Activated T-helper 17 cell treated with anti-CD3 and anti-CD28 coated beads, Interleukin-2, amount 50 U/mL, for 72 hours (primary cell): ENCODE results near the gene REEP5. TPM values are rescaled to one million over a fixed set of nuclear protein-coding genes. Genes with fewer than 3 reads are reported as not detected.
A peak's percentile ranks its signal among the peaks of the same experiment; 100 is the strongest.

Experiments used
- ATAC-seq: fragments of 150-1000 bp; cut with Tn5 transposase; replicated peaks from 2 replicates; pipeline ENCODE4 v1.10.0; 2021; ENCODE audit warnings: mild to moderate bottlenecking, moderate library complexity
- H3K27ac Mint-ChIP-seq: one replicate; pipeline ENCODE4 v1.8.0; 2022; ENCODE audit warnings: mixed read lengths
- H3K27me3 Mint-ChIP-seq: one replicate; pipeline ENCODE4 v1.8.0; 2022; ENCODE audit warnings: mixed read lengths
- H3K36me3 Mint-ChIP-seq: one replicate; pipeline ENCODE4 v1.8.0; 2022; ENCODE audit warnings: low read depth, mild to moderate bottlenecking, mixed read lengths
- H3K4me1 Mint-ChIP-seq: one replicate; pipeline ENCODE4 v1.8.0; 2022; ENCODE audit warnings: mixed read lengths
- H3K4me3 Mint-ChIP-seq: one replicate; pipeline ENCODE4 v1.8.0; 2022; ENCODE audit warnings: mild to moderate bottlenecking, mixed read lengths
- H3K9me3 Mint-ChIP-seq: one replicate; pipeline ENCODE4 v1.8.0; 2022; ENCODE audit warnings: mixed read lengths
- total RNA-seq, 2 donors: library from RNA; stranded (reverse); gene quantifications; one replicate each; pipeline ENCODE4 v1.2.3, GENCODE V29; 2022

REEP5 gene
- total RNA-seq, 2 donors from 2014 or later: 42.3 to 80.3 TPM

- peak overlapping the region; percentile 62 for H3K27ac Mint-ChIP-seq
- ATAC-seq: peak; percentile 98
These were observed 29.2 kb upstream of the REEP5 start for GRCh38 chr5:112951124-112951702.

DNA sequence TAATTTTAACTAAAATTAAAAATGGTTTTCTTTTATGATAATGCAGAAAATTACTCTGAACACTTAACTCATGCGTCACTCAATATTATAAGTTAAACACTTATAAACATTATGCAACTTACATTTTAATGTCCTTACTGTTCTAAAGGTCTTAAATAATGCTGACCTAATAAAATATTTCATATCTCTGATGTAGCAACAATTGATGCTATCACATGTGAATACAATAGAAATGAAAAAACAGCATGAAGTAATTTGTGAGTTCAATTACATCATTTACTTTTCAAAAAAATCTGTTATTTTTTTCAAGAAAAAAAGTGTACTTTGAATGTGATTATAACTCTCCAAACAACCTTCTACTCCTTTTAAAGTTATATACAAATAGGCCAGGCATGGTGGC lies 26.4 kb upstream of the REEP5 start:
- Mint-ChIP-seq H3K36me3 (no peaks in the 10 kb centered on the region), H3K9me3 (peaks cover 3% of the 10 kb centered on the region), H3K27me3 (peaks cover 3% of the 10 kb centered on the region), H3K27ac (no peak overlapping the region), H3K4me1 (peaks cover 11% of the 10 kb centered on the region), H3K4me3 (no peak overlapping the region)
- ATAC-seq: no peak

More at GRCh38 chr5:112951124-112951702, 29.2 kb upstream of the REEP5 start:
- H3K27me3 Mint-ChIP-seq: peaks cover 3% of the 10 kb centered on the region
- peak overlapping the region; percentile 50 for H3K4me3 Mint-ChIP-seq
- H3K36me3 Mint-ChIP-seq: no peaks in the 10 kb centered on the region
- H3K9me3 Mint-ChIP-seq: peaks cover 3% of the 10 kb centered on the region
- peaks cover 6% of the 10 kb centered on the region for H3K4me1 Mint-ChIP-seq

- H3K4me1 Mint-ChIP-seq: no peaks in the 10 kb centered on the region
- H3K27ac Mint-ChIP-seq: no peak overlapping the region
- no peak overlapping the region for H3K4me3 Mint-ChIP-seq
- no peaks in the 10 kb centered on the region for H3K36me3 Mint-ChIP-seq
- no peak for ATAC-seq
- no peaks in the 10 kb centered on the region for H3K9me3 Mint-ChIP-seq
- no peaks in the 10 kb centered on the region for H3K27me3 Mint-ChIP-seq
These were observed 18.6 kb upstream of the REEP5 start for GRCh38 chr5:112940670-112941069.

GRCh38 chr5:112938286-112938685 lies 16.3 kb upstream of the REEP5 start:
- Mint-ChIP-seq H3K27me3 (no peaks in the 10 kb centered on the region), H3K27ac (no peak overlapping the region), H3K9me3 (no peaks in the 10 kb centered on the region), H3K4me1 (peaks cover 5% of the 10 kb centered on the region), H3K36me3 (no peaks in the 10 kb centered on the region), H3K4me3 (no peak overlapping the region)
- no peak for ATAC-seq

- Mint-ChIP-seq H3K9me3 (no peaks in the 10 kb centered on the region), H3K27me3 (no peaks in the 10 kb centered on the region), H3K4me3 (no peak overlapping the region), H3K36me3 (no peaks in the 10 kb centered on the region), H3K4me1 (peaks cover 15% of the 10 kb centered on the region), H3K27ac (no peak overlapping the region)
- no peak for ATAC-seq
These were observed 13.6 kb upstream of the REEP5 start for GRCh38 chr5:112935675-112936074.

DNA sequence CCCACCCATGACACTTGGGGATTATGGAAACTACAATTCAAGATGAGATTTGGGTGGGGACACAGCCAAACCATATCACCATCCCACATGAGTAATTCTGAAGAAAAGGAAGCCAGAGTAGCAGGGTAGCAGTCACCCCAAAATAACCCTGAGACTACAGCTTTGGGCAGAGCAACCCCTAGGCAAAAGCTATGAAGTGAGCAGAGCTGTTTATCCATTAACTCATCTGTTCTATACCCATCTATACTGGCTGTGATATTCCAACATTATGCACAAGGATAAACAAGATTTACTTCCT lies 12.3 kb upstream of the REEP5 start:
- Mint-ChIP-seq H3K9me3 (no peaks in the 10 kb centered on the region), H3K36me3 (no peaks in the 10 kb centered on the region), H3K4me3 (no peak overlapping the region), H3K27me3 (no peaks in the 10 kb centered on the region), H3K4me1 (peaks cover 22% of the 10 kb centered on the region), H3K27ac (no peak overlapping the region)
- ATAC-seq: peak; percentile 49

DNA sequence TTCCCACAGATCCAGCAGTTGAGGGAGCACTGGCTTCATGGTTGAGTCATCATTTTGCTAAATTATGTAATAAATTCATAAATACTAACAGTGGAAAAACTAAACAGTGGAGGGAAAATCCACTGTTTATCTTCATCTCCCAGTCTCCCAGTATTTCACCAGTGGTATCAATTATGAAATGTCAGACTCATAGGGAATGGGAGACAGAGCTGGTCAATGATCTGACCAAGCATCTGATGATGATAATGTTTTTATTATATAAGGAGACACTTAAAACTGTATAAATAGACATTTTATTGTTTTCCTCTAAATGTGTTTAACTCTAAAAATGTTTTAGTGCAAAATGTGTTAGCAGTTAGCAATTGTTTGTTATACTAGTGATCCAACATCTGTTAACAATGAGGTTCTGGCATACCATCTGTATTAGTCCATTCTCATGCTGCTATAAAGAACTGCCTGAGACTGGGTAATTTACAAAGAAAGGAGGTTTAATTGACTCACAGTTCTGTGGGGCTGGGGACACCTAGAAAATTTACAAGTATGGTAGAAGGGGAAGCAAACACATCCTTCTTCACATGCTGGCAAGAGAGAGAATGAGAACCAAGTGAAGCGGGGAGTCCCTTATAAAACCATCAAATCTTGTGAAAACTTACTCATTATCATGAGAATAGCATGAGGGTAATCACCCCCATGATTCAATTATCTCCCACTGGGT lies 11.8 kb upstream of the REEP5 start:
- Mint-ChIP-seq H3K27me3 (no peaks in the 10 kb centered on the region), H3K4me3 (no peak overlapping the region), H3K27ac (no peak overlapping the region), H3K9me3 (no peaks in the 10 kb centered on the region), H3K4me1 (peaks cover 26% of the 10 kb centered on the region), H3K36me3 (no peaks in the 10 kb centered on the region)
- ATAC-seq: peak; percentile 36

- no peak overlapping the region for H3K27ac Mint-ChIP-seq
- no peaks in the 10 kb centered on the region for H3K36me3 Mint-ChIP-seq
- no peaks in the 10 kb centered on the region for H3K9me3 Mint-ChIP-seq
- peaks cover 33% of the 10 kb centered on the region for H3K4me1 Mint-ChIP-seq
- no peaks in the 10 kb centered on the region for H3K27me3 Mint-ChIP-seq
- no peak overlapping the region for H3K4me3 Mint-ChIP-seq
- no peak for ATAC-seq
These were observed 11.1 kb upstream of the REEP5 start for GRCh38 chr5:112933105-112933504.

DNA sequence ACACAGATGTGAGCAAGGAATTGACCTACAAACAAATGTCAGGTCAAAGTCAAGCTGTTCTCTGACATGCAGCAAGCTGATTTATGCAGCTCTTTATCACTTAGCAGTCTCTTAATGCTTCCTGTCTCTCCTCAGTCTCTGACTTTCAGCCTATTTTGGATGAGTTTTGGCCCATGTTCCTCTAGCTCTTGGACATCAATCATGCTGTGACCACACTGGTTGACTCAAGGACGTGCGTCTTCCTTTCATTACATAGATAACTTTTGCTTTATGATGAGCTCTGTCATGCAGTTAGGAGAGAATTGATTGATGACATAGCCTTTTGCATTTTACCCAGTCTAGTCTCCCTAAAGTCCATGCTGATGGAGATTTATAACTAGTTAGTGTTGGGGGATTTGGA lies 9.4 kb upstream of the REEP5 start:
- H3K9me3 Mint-ChIP-seq: no peaks in the 10 kb centered on the region
- H3K27me3 Mint-ChIP-seq: no peaks in the 10 kb centered on the region
- no peaks in the 10 kb centered on the region for H3K36me3 Mint-ChIP-seq
- peaks cover 34% of the 10 kb centered on the region for H3K4me1 Mint-ChIP-seq
- H3K27ac Mint-ChIP-seq: no peak overlapping the region
- ATAC-seq: peak; percentile 8
- no peak overlapping the region for H3K4me3 Mint-ChIP-seq

DNA sequence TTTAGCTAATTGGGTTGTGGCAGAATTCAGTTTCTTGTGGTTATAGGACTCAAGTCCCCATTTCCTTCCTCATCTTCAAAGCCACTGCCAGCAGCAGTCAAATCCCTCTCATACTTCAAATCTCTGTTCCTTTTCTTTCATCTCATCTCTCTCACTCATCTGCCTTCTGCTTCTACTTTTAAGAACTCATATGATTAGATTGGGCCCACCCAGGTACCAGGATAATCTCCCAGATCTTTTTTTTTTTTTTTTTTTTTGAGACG lies 8.0 kb upstream of the REEP5 start:
- Mint-ChIP-seq H3K9me3 (no peaks in the 10 kb centered on the region), H3K4me1 (peaks cover 34% of the 10 kb centered on the region), H3K27ac (peak overlapping the region; percentile 91)

GRCh38 chr5:112929336-112930081 lies 7.5 kb upstream of the REEP5 start:
- Mint-ChIP-seq H3K27ac (peak overlapping the region; percentile 91), H3K4me3 (peak overlapping the region; percentile 76), H3K36me3 (no peaks in the 10 kb centered on the region), H3K9me3 (no peaks in the 10 kb centered on the region), H3K27me3 (no peaks in the 10 kb centered on the region), H3K4me1 (peaks cover 34% of the 10 kb centered on the region)
- peak; percentile 86 for ATAC-seq

More for the DNA sequence above, 8.0 kb upstream of the REEP5 start:
- peak; percentile 52 for ATAC-seq
- Mint-ChIP-seq H3K27me3 (no peaks in the 10 kb centered on the region), H3K36me3 (no peaks in the 10 kb centered on the region), H3K4me3 (peak overlapping the region; percentile 76)

- H3K27me3 Mint-ChIP-seq: no peaks in the 10 kb centered on the region
- H3K36me3 Mint-ChIP-seq: peaks cover 20% of the 10 kb centered on the region
- H3K4me3 Mint-ChIP-seq: peak overlapping the region; percentile 76
- H3K27ac Mint-ChIP-seq: peak overlapping the region; percentile 60
- no peak for ATAC-seq
- H3K9me3 Mint-ChIP-seq: no peaks in the 10 kb centered on the region
- peaks cover 32% of the 10 kb centered on the region for H3K4me1 Mint-ChIP-seq
These were observed 2.0 kb upstream of the REEP5 start for GRCh38 chr5:112923988-112924387.

GRCh38 chr5:112923148-112923917 lies 1.3 kb upstream of the REEP5 start:
- peaks cover 33% of the 10 kb centered on the region for H3K4me1 Mint-ChIP-seq
- no peaks in the 10 kb centered on the region for H3K27me3 Mint-ChIP-seq
- ATAC-seq: no peak
- no peaks in the 10 kb centered on the region for H3K9me3 Mint-ChIP-seq
- H3K27ac Mint-ChIP-seq: peak overlapping the region; percentile 60
- peak overlapping the region; percentile 76 for H3K4me3 Mint-ChIP-seq
- peaks cover 27% of the 10 kb centered on the region for H3K36me3 Mint-ChIP-seq

GRCh38 chr5:112921026-112921832 lies 798 bp downstream of the REEP5 start:
- no peaks in the 10 kb centered on the region for H3K9me3 Mint-ChIP-seq
- peak overlapping the region; percentile 88 for H3K27ac Mint-ChIP-seq
- peaks cover 47% of the 10 kb centered on the region for H3K4me1 Mint-ChIP-seq
- peak; percentile 65 for ATAC-seq
- H3K4me3 Mint-ChIP-seq: peak overlapping the region; percentile 76
- no peaks in the 10 kb centered on the region for H3K27me3 Mint-ChIP-seq
- H3K36me3 Mint-ChIP-seq: peaks cover 48% of the 10 kb centered on the region
